Measurements from ENCODE around the gene SLC1A5.
"Not testable (repeated sequence)": the region's sequence is repeated elsewhere in the genome, so short reads cannot be mapped to it uniquely, and the experiment has no call there.

The SLC1A5 gene

DNA sequence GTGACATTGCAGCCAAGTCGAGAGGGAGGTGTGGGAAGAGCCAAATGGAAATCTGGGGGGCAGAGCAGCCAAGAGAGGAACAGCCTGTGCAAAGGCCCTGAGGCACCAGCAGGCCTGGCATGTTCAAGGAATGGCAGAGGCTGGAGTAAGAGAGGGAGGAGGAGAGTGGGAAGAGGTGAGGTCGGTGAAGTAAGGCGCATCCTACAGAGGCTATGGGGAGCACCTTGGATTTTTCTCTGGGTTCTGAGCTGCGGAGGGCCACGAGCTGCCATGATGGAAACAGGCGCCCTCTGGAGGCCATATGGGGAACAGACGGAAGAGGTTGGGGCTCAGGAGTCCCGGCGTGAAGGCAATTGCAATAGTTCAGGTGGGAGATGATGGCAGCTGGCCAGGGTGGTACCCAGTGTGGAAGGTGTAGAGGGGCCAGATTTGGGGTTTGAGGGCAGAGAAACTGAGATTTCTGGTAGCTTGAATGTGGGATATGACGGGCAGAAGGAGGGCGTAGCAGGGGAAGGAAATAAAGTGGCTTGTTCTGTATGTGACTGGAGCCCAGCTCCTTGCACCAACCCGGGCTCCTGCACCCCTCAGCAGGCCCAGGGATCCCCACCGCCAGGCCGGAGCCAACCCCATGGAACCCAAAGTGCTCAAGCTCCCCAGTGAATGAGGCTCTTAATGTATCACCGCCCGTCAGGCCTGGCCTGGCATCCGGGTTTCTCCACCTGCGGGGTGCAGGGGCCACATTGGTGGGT lies 21.7 kb downstream of the SLC1A5 start:
- peak in 2 of 3 experiments; percentile 15 to 35 for DNase-seq

DNA sequence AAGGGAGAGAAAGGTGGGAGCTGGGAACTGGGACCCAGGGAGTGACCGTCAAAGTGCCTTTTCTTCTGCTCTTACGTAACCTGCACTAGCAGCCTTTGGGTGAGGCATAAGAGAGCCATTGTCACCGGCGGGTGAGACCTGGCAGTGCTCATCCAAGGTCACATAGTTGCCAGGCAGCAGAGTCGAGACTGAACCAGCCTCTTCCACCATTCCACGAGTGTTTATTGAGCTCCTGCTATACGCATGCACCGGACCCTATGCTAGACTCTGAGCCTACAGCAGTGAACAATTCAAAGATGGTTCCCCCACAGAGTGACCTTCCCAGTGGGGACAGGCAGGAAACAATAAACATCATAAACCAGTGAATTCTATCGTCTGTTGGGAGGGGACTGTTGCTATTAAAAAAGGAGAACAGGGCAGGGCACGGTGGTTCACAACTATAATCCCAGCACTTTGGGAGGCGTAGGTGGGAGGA lies 23.5 kb downstream of the SLC1A5 start:
- DNase-seq: no peak

DNA sequence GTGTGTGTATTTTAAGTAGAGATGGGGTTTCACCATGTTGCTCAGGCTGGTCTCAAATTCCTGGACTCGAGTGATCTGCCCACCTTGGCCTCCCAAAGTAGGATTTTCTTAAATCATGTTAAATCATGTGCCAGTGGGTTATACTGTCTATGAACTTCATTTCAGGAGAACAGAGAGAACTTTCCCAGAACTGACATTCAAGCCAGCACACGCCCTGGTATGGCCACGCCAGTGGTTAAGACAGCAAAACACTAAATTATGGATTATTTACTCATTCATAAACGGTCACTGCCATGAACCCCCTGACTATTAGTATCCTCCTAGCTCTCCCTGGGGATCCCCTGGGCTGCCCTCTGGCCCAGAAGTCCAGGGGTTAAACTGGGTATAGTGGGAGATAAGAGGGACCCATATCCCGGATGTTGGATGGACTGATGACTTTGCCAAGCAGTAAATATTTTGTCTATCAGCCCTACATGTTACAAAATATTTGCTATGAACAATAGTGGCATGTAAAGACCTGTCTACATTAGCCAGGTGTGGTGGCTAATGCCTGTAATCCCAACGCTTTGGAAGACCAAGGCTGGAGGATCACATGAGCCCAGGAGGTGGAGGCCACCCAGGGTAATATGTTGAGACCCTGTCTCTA lies 26.0 kb downstream of the SLC1A5 start:
- DNase-seq: no peak

GRCh38 chr19:46761418-46761831 lies 27.0 kb downstream of the SLC1A5 start:
- no peak for DNase-seq

GRCh38 chr19:46760897-46761296 lies 27.5 kb downstream of the SLC1A5 start:
- not testable (repeated sequence) for DNase-seq

DNA sequence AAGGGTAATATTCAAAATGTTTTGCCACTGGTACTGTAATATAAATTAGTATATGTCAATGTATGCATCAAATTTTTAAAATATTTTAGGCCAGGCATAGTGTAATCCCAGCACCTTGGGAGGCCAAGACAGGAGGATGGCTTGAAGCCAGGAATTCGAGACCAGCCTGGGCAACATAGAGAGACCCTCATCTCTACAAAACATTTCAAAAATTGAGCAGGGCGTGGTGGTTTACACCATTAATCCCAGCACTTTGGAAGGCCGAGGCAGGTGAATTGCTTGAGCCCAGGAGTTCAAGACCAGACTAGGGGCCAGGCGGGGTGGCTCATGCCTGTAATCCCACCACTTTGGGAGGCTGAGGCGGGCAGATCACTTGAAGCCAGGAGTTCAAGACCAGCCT lies 28.0 kb downstream of the SLC1A5 start:
- no peak for DNase-seq

DNA sequence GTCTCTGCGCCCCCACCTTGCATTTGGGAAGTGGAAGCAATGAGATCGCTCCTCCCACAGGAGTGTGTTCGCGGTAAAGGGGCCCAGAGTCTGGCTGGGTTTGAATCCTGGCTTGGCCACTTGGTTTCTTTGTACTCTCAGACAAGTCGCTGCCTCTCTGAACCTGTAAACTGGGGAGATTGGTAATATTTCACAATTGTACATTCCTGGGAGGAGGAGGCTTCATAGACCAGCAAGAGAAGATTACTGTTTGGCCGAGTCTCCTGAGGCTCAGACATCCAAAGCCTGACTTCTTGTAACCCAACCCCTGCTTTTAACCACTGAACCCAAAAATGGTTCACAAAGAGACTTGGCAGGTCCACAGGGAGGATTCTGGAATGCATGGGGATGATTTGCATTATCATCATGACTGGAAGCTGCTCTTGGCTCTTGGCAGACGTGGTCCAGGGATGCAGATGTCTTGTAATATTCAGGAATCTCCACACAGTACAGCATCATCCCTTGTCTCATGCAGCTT lies 28.5 kb downstream of the SLC1A5 start:
- DNase-seq: no peak

DNA sequence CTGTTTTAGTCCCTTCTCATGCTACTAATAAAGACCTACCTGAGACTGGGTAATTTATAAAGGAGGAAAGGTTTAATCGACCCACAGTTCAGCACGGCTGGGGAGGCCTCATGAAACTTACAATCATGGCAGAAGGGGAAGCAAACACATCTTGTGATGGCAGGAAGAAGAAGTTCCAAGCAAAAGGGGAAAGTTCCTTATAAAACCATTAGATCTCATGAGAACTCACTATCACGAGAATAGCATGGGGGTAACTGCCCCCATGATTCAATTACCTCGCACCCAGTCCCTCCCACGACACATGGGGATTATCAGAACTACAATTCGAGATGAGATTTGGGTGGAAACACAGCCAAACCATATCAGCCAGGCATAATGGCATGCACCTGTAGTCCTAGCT lies 29.2 kb downstream of the SLC1A5 start:
- DNase-seq: no peak

GRCh38 chr19:46756544-46756888 lies 31.9 kb downstream of the SLC1A5 start:
- no peak for DNase-seq

- no peak for DNase-seq
Measured at GRCh38 chr19:46755853-46756543, 32.4 kb downstream of the SLC1A5 start.

GRCh38 chr19:46755077-46755852 lies 33.1 kb downstream of the SLC1A5 start:
- no peak for DNase-seq

DNA sequence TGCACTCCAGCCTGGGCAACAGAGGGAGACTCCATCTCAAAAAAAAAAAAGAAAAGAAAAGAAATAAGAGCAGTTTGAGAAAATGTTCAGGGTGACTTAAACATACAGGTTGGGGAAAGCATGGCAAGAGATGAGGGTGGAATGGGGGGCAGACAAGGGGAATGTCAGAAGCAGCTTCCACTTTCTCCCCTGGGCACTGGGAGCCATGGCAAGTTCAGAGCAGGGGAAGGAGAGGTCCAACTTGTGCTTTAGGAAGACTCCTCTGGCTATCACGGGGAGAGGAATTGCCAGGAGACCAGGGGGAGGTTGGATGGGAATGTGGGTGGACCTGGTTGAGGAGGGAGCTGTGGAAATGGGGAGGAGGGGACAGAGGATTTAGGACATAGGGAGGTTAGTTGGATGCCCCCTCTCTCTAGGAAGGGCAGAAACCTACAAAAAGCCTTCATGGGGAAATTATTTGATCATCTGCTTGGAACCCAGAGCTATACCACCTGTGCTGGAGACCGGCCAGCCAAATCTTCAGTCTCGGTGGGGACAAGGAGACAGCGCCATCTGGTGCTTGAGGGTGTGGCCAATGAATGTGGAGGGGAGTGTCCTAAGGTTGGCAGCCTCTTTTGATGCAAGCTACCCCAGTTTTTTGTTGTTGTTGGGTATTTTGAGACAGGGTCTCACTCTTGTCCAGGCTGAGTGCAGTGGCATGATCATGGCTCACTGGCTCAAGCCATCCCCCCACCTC lies 34.8 kb downstream of the SLC1A5 start:
- DNase-seq: peak; percentile 21 to 58 (median 23)

DNA sequence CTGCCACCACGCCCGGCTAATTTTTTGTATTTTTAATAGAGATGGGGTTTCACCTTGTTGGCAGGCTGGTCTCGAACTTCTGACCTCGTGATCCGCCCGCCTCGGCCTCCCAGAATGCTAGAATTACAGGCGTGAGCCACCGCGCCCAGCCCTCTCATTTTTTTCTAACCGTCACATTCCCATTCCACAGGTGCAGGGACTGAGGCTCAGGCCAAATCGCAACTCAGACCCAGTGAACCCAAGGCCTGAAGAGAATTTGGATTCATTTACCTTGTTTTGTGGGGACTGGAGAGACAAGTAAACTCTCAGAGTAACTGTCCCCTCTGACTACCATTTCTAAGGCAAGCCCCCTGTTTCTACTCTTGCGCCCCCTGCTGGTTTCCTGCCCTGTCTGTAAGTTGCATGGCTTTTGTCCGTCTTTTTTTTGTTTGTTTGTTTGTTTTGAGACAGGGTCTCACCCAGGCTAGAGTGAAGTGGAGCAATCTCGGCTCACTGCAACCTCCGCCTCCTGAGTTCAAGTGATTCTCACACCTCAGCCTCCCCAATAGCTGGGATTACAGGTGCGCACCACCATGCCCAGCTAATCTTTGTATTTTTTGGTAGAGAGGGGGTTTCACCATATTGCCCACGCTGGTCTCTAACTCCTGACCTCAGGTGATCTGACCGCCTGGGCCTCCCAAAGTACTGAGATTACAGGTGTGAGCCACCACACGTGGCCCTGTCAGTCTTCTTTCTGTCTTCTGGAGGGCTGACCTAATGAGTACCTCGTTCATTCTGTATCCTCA lies 39.9 kb downstream of the SLC1A5 start:
- peak in 2 of 3 experiments; percentile 11 to 24 for DNase-seq

GRCh38 chr19:46746281-46747057 lies 41.9 kb downstream of the SLC1A5 start, which contains the start of gene STRN4:
Gene STRN4 (minus strand): TSS chr19:46746450. CDS start chr19:46746430, 20 bp downstream.
- peak; percentile 77 to 95 (median 87) for DNase-seq

- peak; percentile 26 to 56 (median 39) for DNase-seq
Measured at GRCh38 chr19:46745521-46746280, 42.7 kb downstream of the SLC1A5 start, which contains the start of gene FKRP. Gene FKRP (plus strand): TSS chr19:46746057. CDS start chr19:46755451, 9,394 bp downstream.

DNA sequence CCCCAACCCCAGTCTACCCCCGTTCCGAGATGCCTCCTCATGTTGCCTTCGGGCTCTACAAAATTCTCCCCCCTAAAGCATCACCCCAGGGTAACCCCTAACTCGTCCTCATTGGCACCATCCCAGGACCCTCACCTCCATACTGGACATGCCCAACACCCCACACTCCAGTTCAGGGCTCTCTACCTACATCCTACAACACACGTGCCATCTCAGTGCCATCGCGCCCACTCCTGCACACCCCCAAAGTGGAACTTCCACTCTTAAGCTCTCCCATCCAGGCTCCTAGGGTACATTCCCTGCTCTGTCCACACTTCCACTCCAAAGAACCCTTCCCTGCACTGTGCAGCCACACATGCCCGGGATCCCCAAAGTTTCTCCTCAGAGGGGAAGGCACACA lies 43.4 kb downstream of the SLC1A5 start:
- no peak for DNase-seq

- DNase-seq: no peak
Measured at GRCh38 chr19:46744005-46744691, 44.2 kb downstream of the SLC1A5 start.

DNA sequence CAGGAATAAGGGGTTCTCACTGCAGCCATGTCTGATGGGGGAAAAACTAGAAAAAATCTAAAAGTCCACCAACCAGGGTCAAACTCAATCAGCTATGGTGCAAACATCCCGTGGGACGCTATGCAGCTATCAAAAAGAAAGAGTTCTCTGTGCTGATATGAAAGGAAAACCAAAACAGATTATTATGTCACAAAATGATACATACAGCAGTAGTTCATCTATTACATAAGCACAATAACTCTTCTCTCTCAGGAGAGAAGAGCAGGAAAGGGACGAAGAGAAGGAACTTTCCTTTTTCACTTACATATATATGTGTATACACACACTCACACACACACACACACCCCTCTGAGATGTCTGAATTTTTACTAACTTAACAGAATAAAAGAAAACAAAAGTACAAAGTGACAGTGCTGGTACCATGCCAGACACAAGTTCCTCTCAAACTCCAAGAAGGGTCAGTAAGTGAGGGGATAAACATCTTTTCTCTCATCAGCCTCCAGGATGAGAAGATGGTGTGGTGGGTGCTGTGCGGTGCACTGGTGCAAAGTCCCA lies 45.4 kb downstream of the SLC1A5 start:
- DNase-seq: no peak

All from NCI-H1417 (cell line).